Kidney (tissue), 14 donors: ENCODE data around the gene EGR1. TPM values are rescaled to one million over a fixed set of nuclear protein-coding genes. Genes with fewer than 3 reads are reported as not detected.

Source experiments
- DNase-seq, 5 donors: peaks; one replicate each; pipeline ENCODE4 v3.0.0-alpha.2; 2013 to 2020
- FAIRE-seq: peaks from 2 replicates; lab custom pipeline; 2012; peaks lifted over from hg19 to GRCh38; lab: Jason Lieb, UNC
- H3K27ac ChIP-seq, 2 donors: one replicate each; pipeline ENCODE4 v1.7.0; 2013; ENCODE audit warnings: low read depth in 2 of 2, low read length in 2 of 2, inconsistent platforms in 1 of 2
- H3K27me3 ChIP-seq: one replicate; pipeline ENCODE4 v1.7.1; 2013; ENCODE audit warnings: low read length, inconsistent platforms; ENCODE audit not compliant: control insufficient read depth, insufficient read depth
- H3K36me3 ChIP-seq, 3 donors: one replicate each; pipeline versions ENCODE4 v1.7.0 to v1.7.1; 2013; ENCODE audit warnings: low read length in 3 of 3, control low read depth in 1 of 3, inconsistent platforms in 1 of 3; ENCODE audit not compliant: insufficient read depth in 3 of 3, control insufficient read depth in 2 of 3
- H3K4me1 ChIP-seq, 3 donors: one replicate each; pipeline versions ENCODE4 v1.7.0 to v1.7.1; 2013; ENCODE audit warnings: low read length in 3 of 3, inconsistent platforms in 1 of 3, low read depth in 1 of 3; ENCODE audit not compliant: control insufficient read depth in 2 of 3, insufficient read depth in 2 of 3
- H3K4me3 ChIP-seq, 3 donors: one replicate each; pipeline versions ENCODE4 v1.7.0 to v1.8.1; 2013; ENCODE audit warnings: low read length in 3 of 3, control low read depth in 1 of 3, inconsistent platforms in 1 of 3
- H3K9ac ChIP-seq, 3 donors: one replicate each; pipeline versions ENCODE4 v1.7.0 to v1.7.1; 2013; ENCODE audit warnings: low read length in 3 of 3, control low read depth in 1 of 3, inconsistent platforms in 1 of 3
- H3K9me3 ChIP-seq, 3 donors: one replicate each; pipeline versions ENCODE4 v1.7.0 to v1.7.1; 2013; ENCODE audit warnings: low read length in 3 of 3, control low read depth in 1 of 3, inconsistent platforms in 1 of 3; ENCODE audit not compliant: control insufficient read depth in 2 of 3, insufficient read depth in 1 of 3
- CTCF ChIP-seq: IDR thresholded peaks from 3 replicates; pipeline ENCODE4 v1.5.1; 2012; ENCODE audit warnings: mild to moderate bottlenecking, moderate library complexity, borderline replicate concordance; ENCODE audit not compliant: insufficient read depth; ENCODE audit errors: extremely low read depth
- intact Hi-C: fragments of 100-400 bp; cut with DNase I; formaldehyde crosslinking; loops from one replicate; pipeline ENCODE4 v1.11.1; 2022
- polyA plus RNA-seq: library from polyadenylated mRNA; stranded (reverse); fragments of 350-450 nt; fragmentation: Illumina TruSeq; extraction: RNeasy Lipid Tissue Mini Kit (QIAGEN cat#74804); gene quantifications from one replicate; pipeline ENCODE4 v1.2.3, GENCODE V29; 2014; ENCODE audit warnings: low read depth, low replicate concordance; ENCODE audit not compliant: insufficient read depth
- total RNA-seq: library from RNA; stranded (reverse); fragmentation: NEBNext Ultra II Directional; extraction: Animal tissue kit (Norgen Biotek cat#: 25700); gene quantifications from one replicate; pipeline ENCODE4 v1.2.1, GENCODE V29; 2021
- donor health status: control.
- donor health status: control.
- donor health status: control.
- donor health status: control.
- donor health status: control.
- donor health status: DM: yes; HTN: yes; CAD: no.
- donor health status: Normal renal cell carcinoma (clear cell type).

EGR1 gene
- total and polyA plus RNA-seq, 2 donors from 2014 or later = 65.8 to 68.6 TPM

- TF ChIP-seq CTCF = no peak
- DNase-seq = no peak
- peaks cover 0 to 6% (median 5%) of the 10 kb centered on the region in 3 donors for H3K4me1 ChIP-seq
- no peak overlapping the region for H3K4me3 ChIP-seq
- intact Hi-C loops = no loop called here
- no peak overlapping the region for H3K9ac ChIP-seq
- no peak overlapping the region for H3K27ac ChIP-seq
- FAIRE-seq = no peak
- H3K36me3 ChIP-seq = no peaks in the 10 kb centered on the region
- no peaks in the 10 kb centered on the region for H3K9me3 ChIP-seq
- H3K27me3 ChIP-seq = no peaks in the 10 kb centered on the region
These were observed 6.4 kb upstream of the EGR1 start for GRCh38 chr5:138458856-138459255.

GRCh38 chr5:138459311-138459933 is 5.9 kb upstream of the EGR1 start:
- no peak overlapping the region for H3K27ac ChIP-seq
- intact Hi-C loops = no loop called here
- DNase-seq (no peak), FAIRE-seq (no peak)
- no peak overlapping the region for H3K4me3 ChIP-seq
- no peak for TF ChIP-seq CTCF
- no peaks in the 10 kb centered on the region for H3K27me3 ChIP-seq
- no peak overlapping the region for H3K9ac ChIP-seq
- no peaks in the 10 kb centered on the region for H3K36me3 ChIP-seq
- no peaks in the 10 kb centered on the region for H3K9me3 ChIP-seq
- H3K4me1 ChIP-seq = peaks cover 0 to 6% (median 5%) of the 10 kb centered on the region in 3 donors

GRCh38 chr5:138460032-138460693 is 5.1 kb upstream of the EGR1 start:
- H3K9me3 ChIP-seq = no peaks in the 10 kb centered on the region
- no peak overlapping the region for H3K4me3 ChIP-seq
- no peaks in the 10 kb centered on the region for H3K36me3 ChIP-seq
- H3K27ac ChIP-seq = no peak overlapping the region
- FAIRE-seq (no peak), DNase-seq (no peak)
- intact Hi-C loops = no loop called here
- no peak overlapping the region for H3K9ac ChIP-seq
- H3K27me3 ChIP-seq = no peaks in the 10 kb centered on the region
- H3K4me1 ChIP-seq = peaks cover 0 to 6% (median 5%) of the 10 kb centered on the region in 3 donors
- TF ChIP-seq CTCF = no peak
